SK-N-SH (cell line): Measurements from ENCODE around the gene FBXO3. TPM values are rescaled to one million over a fixed set of nuclear protein-coding genes. Genes with fewer than 3 reads are reported as not detected.

Experiments used
- CTCF ChIA-PET: fragments of 300-600, 350-600 bp; formaldehyde crosslinking; extraction: SDS; loops from one replicate; lab custom pipeline; 2021; lab: Yijun Ruan, JAX
- POLR2A ChIA-PET: fragments of 350-600 bp; sonication (Branson Sonifier 250); formaldehyde crosslinking; extraction: SDS; loops from one replicate; lab custom pipeline; 2020; ENCODE audit warnings: antibody characterized with exemption, inconsistent platforms; lab: Yijun Ruan, JAX
- DNase-seq: peaks from one replicate; pipeline ENCODE4 v3.0.0; 2012
- H2AFZ ChIP-seq: fragments of 200-600 bp; sonication (generic); 2 replicates; pipeline ENCODE4 v1.8.1; 2016; ENCODE audit warnings: antibody characterized with exemption, mild to moderate bottlenecking, low read depth
- H3F3A ChIP-seq: fragments of 200-600 bp; sonication (generic); replicated peaks from 2 replicates; pipeline ENCODE3; 2016; ENCODE audit warnings: antibody characterized with exemption, mild to moderate bottlenecking; ENCODE audit not compliant: insufficient read depth
- H3K27ac ChIP-seq, 2 experiments: fragments of 200-500 bp in 1 of 2; fragments of 200-600 bp in 1 of 2; sonication (Bioruptor generic) in 1 of 2; sonication (generic), shearing (Covaris generic) in 1 of 2; 2 replicates each; pipeline versions ENCODE4 v1.5.1 to v1.6.1; 2014 to 2016; ENCODE audit warnings: low read depth in 2 of 2, inconsistent platforms in 1 of 2, low read length in 1 of 2, mild to moderate bottlenecking in 1 of 2, mixed read lengths in 1 of 2
- H3K27me3 ChIP-seq: fragments of 200-600 bp; sonication (generic), shearing (Covaris generic); 2 replicates; pipeline ENCODE4 v1.6.1; 2016; ENCODE audit warnings: mixed run types; ENCODE audit not compliant: insufficient read depth
- H3K36me3 ChIP-seq, 2 experiments: fragments of 200-500 bp in 1 of 2; fragments of 200-600 bp in 1 of 2; sonication (Bioruptor generic) in 1 of 2; sonication (generic) in 1 of 2; replicated peaks in 1 of 2; 2 replicates each; pipeline versions ENCODE3 to v1.5.1; 2014 to 2016; ENCODE audit warnings: low read length in 1 of 2, mild to moderate bottlenecking in 1 of 2; ENCODE audit not compliant: insufficient read depth in 2 of 2, control insufficient read depth in 1 of 2
- H3K4me1 ChIP-seq, 2 experiments: fragments of 200-500 bp in 1 of 2; fragments of 200-600 bp in 1 of 2; sonication (Bioruptor generic) in 1 of 2; sonication (generic), shearing (Covaris generic) in 1 of 2; 2 replicates each; pipeline versions ENCODE4 v1.5.1 to v1.6.1; 2014 to 2016; ENCODE audit warnings: low read depth in 1 of 2, low read length in 1 of 2, mixed run types in 1 of 2; ENCODE audit not compliant: insufficient read depth in 2 of 2, control insufficient read depth in 1 of 2
- H3K4me2 ChIP-seq: fragments of 200-600 bp; sonication (generic), shearing (Covaris generic); 2 replicates; pipeline ENCODE4 v1.6.1; 2017; ENCODE audit warnings: mixed run types
- H3K4me3 ChIP-seq, 2 experiments: fragments of 200-500 bp in 1 of 2; fragments of 200-600 bp in 1 of 2; sonication (Bioruptor generic) in 1 of 2; sonication (generic), shearing (Covaris generic) in 1 of 2; 2 replicates each; pipeline versions ENCODE4 v1.5.1 to v1.8.1; 2014 to 2016; ENCODE audit warnings: low read depth in 2 of 2, inconsistent platforms in 1 of 2, low read length in 1 of 2, mild to moderate bottlenecking in 1 of 2, mixed read lengths in 1 of 2, moderate library complexity in 1 of 2
- H3K79me2 ChIP-seq: fragments of 200-600 bp; sonication (generic); 2 replicates; pipeline ENCODE4 v1.8.1; 2017; ENCODE audit warnings: mild to moderate bottlenecking; ENCODE audit not compliant: insufficient read depth
- H3K9ac ChIP-seq: fragments of 200-600 bp; sonication (generic); 2 replicates; pipeline ENCODE4 v1.6.1; 2017; ENCODE audit warnings: mixed run types
- H3K9me2 ChIP-seq: fragments of 200-600 bp; sonication (generic); 2 replicates; pipeline ENCODE4 v1.6.1; 2017; ENCODE audit warnings: mixed run types
- H3K9me3 ChIP-seq: fragments of 200-600 bp; sonication (generic); 2 replicates; pipeline ENCODE4 v1.6.1; 2017; ENCODE audit warnings: mixed run types, mild to moderate bottlenecking, moderate library complexity
- H4K20me1 ChIP-seq: fragments of 200-600 bp; sonication (generic); 2 replicates; pipeline ENCODE4 v1.6.1; 2017; ENCODE audit warnings: mild to moderate bottlenecking, mixed run types; ENCODE audit not compliant: insufficient read depth
- CHD2 ChIP-seq: fragments of 150-350 bp; IDR thresholded peaks from 2 replicates; pipeline ENCODE4 v1.6.1; 2018; ENCODE audit warnings: low read length; ENCODE audit not compliant: partially characterized antibody
- CTCF ChIP-seq: fragments of 200-600 bp; sonication (generic); IDR thresholded peaks from 2 replicates; pipeline ENCODE4 v1.6.1; 2017; ENCODE audit warnings: antibody characterized with exemption, mild to moderate bottlenecking, moderate library complexity
- ELF1 ChIP-seq: IDR thresholded peaks from 2 replicates; pipeline ENCODE4 v1.4.0; 2012
- EP300 ChIP-seq, 2 experiments: IDR thresholded peaks; 2 replicates each; pipeline versions ENCODE4 v1.4.0 to v1.6.1; 2012; ENCODE audit warnings: borderline replicate concordance in 1 of 2, low read depth in 1 of 2, low read length in 1 of 2
- EZH2phosphoT487 ChIP-seq: fragments of 200-600 bp; sonication (generic); IDR thresholded peaks from 2 replicates; pipeline ENCODE4 v1.6.1; 2017; ENCODE audit warnings: low read depth, mixed run types, mild to moderate bottlenecking, antibody characterized with exemption, moderate library complexity, borderline replicate concordance
- GABPA ChIP-seq: IDR thresholded peaks from 2 replicates; pipeline ENCODE4 v1.4.0; 2012; ENCODE audit warnings: low read depth, mild to moderate bottlenecking
- GATA2 ChIP-seq: sonication (generic); formaldehyde crosslinking; IDR thresholded peaks from 2 replicates; pipeline ENCODE4 v1.5.0; 2020; ENCODE audit warnings: mild to moderate bottlenecking, missing genetic modification reagents
- IRF3 ChIP-seq: fragments of 150-350 bp; IDR thresholded peaks from 2 replicates; pipeline ENCODE4 v1.6.1; 2016; ENCODE audit warnings: mild to moderate bottlenecking, low read depth, low read length
- JUND ChIP-seq: IDR thresholded peaks from 2 replicates; pipeline ENCODE4 v1.4.0; 2012
- MAX ChIP-seq: IDR thresholded peaks from 2 replicates; pipeline ENCODE4 v1.4.0; 2012; ENCODE audit warnings: low read depth
- NFIC ChIP-seq: IDR thresholded peaks from 2 replicates; pipeline ENCODE4 v1.4.0; 2012; ENCODE audit warnings: borderline replicate concordance
- RAD21 ChIP-seq: IDR thresholded peaks from 2 replicates; pipeline ENCODE4 v1.6.1; 2012; ENCODE audit warnings: mild to moderate bottlenecking, low read length
- RCOR1 ChIP-seq: fragments of 150-350 bp; IDR thresholded peaks from 2 replicates; pipeline ENCODE4 v1.6.1; 2017; ENCODE audit warnings: antibody characterized with exemption, low read length
- REST ChIP-seq: IDR thresholded peaks from 2 replicates; pipeline ENCODE4 v1.6.1; 2012; ENCODE audit warnings: mild to moderate bottlenecking, low read depth, low read length, moderate library complexity
- RXRA ChIP-seq: IDR thresholded peaks from 2 replicates; pipeline ENCODE4 v1.4.0; 2012; ENCODE audit warnings: low read depth, mild to moderate bottlenecking, borderline replicate concordance
- TEAD4 ChIP-seq: IDR thresholded peaks from 2 replicates; pipeline ENCODE4 v1.4.0; 2012; ENCODE audit warnings: mild to moderate bottlenecking, borderline replicate concordance; ENCODE audit not compliant: insufficient read depth
- USF1 ChIP-seq: IDR thresholded peaks from 2 replicates; pipeline ENCODE4 v1.4.0; 2012; ENCODE audit warnings: low read depth, borderline replicate concordance
- WGBS: methylation state at CpG from one replicate; pipeline ENCODE4 v1.1.6; 2017; ENCODE audit warnings: low lambda C conversion rate; 5-methylcytosine and 5-hydroxymethylcytosine counted together
- polyA plus RNA-seq, 3 experiments: library from polyadenylated mRNA; depleted of rRNA; stranded (reverse); fragments of >200 nt; gene quantifications; 2 replicates each; pipeline ENCODE4 v1.2.3, GENCODE V29; 2012

FBXO3 gene
- polyA plus RNA-seq, 1 of the 3 experiments (the other 2 are of a cell fraction) = 17.9 TPM

- Histone ChIP-seq H3K4me2 (peak overlapping the region; percentile 96; the same call in 1 of the 2 replicates), H3K4me1 (peaks cover 15 to 24% of the 10 kb centered on the region in 2 experiments; a peak in 3 of 4 replicates), H3K27ac (no peak overlapping the region), H3K36me3 (peaks cover 22 to 28% of the 10 kb centered on the region in 2 experiments), H3F3A (no peaks in the 10 kb centered on the region), H3K9me2 (no peaks in the 10 kb centered on the region), H2AFZ (no peak overlapping the region), H3K9ac (no peak overlapping the region)
- WGBS = 85% methylated on average over 4 of the region's 4 CpGs
- no peak for DNase-seq
- CTCF ChIA-PET = interaction anchor here (1.5 to 3.2 kb wide), 2 partner anchors 57 to 83 kb away, joined by 4 to 11 read pairs; no protein-coding TSS in a partner anchor
- no peak for TF ChIP-seq GATA2 (CRISPR knock-in tag)
- TF ChIP-seq, all 33 proteins: peak for 0
- POLR2A ChIA-PET = no interaction called here
- Histone ChIP-seq H3K27me3 (no peaks in the 10 kb centered on the region), H3K9me3 (no peaks in the 10 kb centered on the region), H3K4me3 (no peak overlapping the region), H3K79me2 (peaks cover 40% of the 10 kb centered on the region), H4K20me1 (peaks cover 8% of the 10 kb centered on the region)
Measured at GRCh38 chr11:33772300-33772699, 2.0 kb downstream of the FBXO3 start.

- H3F3A ChIP-seq = no peaks in the 10 kb centered on the region
- no peak overlapping the region for H2AFZ ChIP-seq
- ChIA-PET POLR2A (no interaction called here), CTCF (interaction anchor here (0.8 to 1.6 kb wide), 3 partner anchors 17 to 38 kb away, joined by 3 to 5 read pairs (median 3); no protein-coding TSS in a partner anchor)
- no peaks in the 10 kb centered on the region for H3K27me3 ChIP-seq
- H3K27ac ChIP-seq = no peak overlapping the region
- no peak overlapping the region for H3K9ac ChIP-seq
- 93% methylated on average over 2 of the region's 2 CpGs for WGBS
- H3K36me3 ChIP-seq = peaks cover 24 to 43% of the 10 kb centered on the region in 2 experiments
- DNase-seq = no peak
- no peak overlapping the region for H3K4me2 ChIP-seq
- H3K79me2 ChIP-seq = peaks cover 40% of the 10 kb centered on the region
- H3K4me1 ChIP-seq = peaks cover 13 to 15% of the 10 kb centered on the region in 2 experiments; a peak in 3 of 4 replicates
- no peaks in the 10 kb centered on the region for H3K9me2 ChIP-seq
- no peak overlapping the region for H3K4me3 ChIP-seq
- H4K20me1 ChIP-seq = peaks cover 8% of the 10 kb centered on the region
- no peaks in the 10 kb centered on the region for H3K9me3 ChIP-seq
- no peak for TF ChIP-seq CHD2
- no peak for TF ChIP-seq EZH2phosphoT487
- no peak for TF ChIP-seq CTCF
- TF ChIP-seq JUND = no peak
- no peak for TF ChIP-seq GABPA
- TF ChIP-seq IRF3 = no peak
- TF ChIP-seq NFIC = no peak
- TF ChIP-seq REST = no peak
- TF ChIP-seq USF1 = no peak
- TF ChIP-seq EP300 (IDR thresholded peaks at IDR 0.05; ENCODE audit: borderline replicate concordance in 1 of 2, low read depth in 1 of 2, low read length in 1 of 2) = no peak
- TF ChIP-seq RXRA = no peak
- TF ChIP-seq RAD21 = no peak
- no peak for TF ChIP-seq TEAD4
- no peak for TF ChIP-seq RCOR1
- no peak for TF ChIP-seq MAX
- TF ChIP-seq ELF1 = no peak
Measured at GRCh38 chr11:33770236-33770635, 4.1 kb downstream of the FBXO3 start.
